Heart right ventricle (tissue), 16 donors: ENCODE measurements around the gene GTF2F2. TPM values are rescaled to one million over a fixed set of nuclear protein-coding genes. Genes with fewer than 3 reads are reported as not detected.

ENCODE experiments used
- ATAC-seq, 8 donors: fragments of 200-7000 bp; cut with Tn5 transposase; one replicate each; pipeline ENCODE4 v1.9.1; 2020; ENCODE audit warnings: mild to moderate bottlenecking in 8 of 8, moderate library complexity in 8 of 8, moderate number of reproducible peaks in 1 of 8
- DNase-seq, 2 donors: peaks; one replicate each; pipeline ENCODE4 v3.0.0-alpha.2; 2020
- H3K27ac ChIP-seq, 10 donors: fragments of 200-600 bp; sonication (generic) in 2 of 10; one replicate each; pipeline versions ENCODE4 v1.5.0 to v1.8.0; 2020 to 2022; ENCODE audit warnings: mild to moderate bottlenecking in 3 of 10
- H3K27me3 ChIP-seq, 7 donors: fragments of 200-600 bp; one replicate each; pipeline ENCODE4 v1.8.0; 2021 to 2022; ENCODE audit warnings: mild to moderate bottlenecking in 2 of 7
- H3K36me3 ChIP-seq, 9 donors: fragments of 200-600 bp; sonication (generic) in 1 of 9; one replicate each; pipeline versions ENCODE4 v1.5.0 to v1.8.0; 2020 to 2022; ENCODE audit warnings: mild to moderate bottlenecking in 2 of 9
- H3K4me1 ChIP-seq, 9 donors: fragments of 200-600 bp; sonication (generic) in 1 of 9; one replicate each; pipeline versions ENCODE4 v1.5.0 to v1.8.0; 2020 to 2022; ENCODE audit warnings: mild to moderate bottlenecking in 4 of 9
- H3K4me3 ChIP-seq, 10 donors: fragments of 200-600 bp; sonication (generic) in 2 of 10; one replicate each; pipeline versions ENCODE4 v1.5.0 to v1.8.0; 2020 to 2022; ENCODE audit warnings: mild to moderate bottlenecking in 7 of 10, moderate library complexity in 2 of 10
- H3K9me3 ChIP-seq, 11 donors: fragments of 200-600 bp in 10 of 11; sonication (generic) in 2 of 11; one replicate each; pipeline versions ENCODE4 v1.5.0 to v1.8.0; 2013 to 2022; ENCODE audit warnings: mild to moderate bottlenecking in 2 of 11, control low read depth in 1 of 11, moderate library complexity in 1 of 11
- WGBS, 2 donors: extraction: QIAGEN DNeasy Blood & Tissue Kit; methylation state at CpG; one replicate each; pipeline ENCODE4 v1.1.7; 2013; ENCODE audit warnings: inconsistent platforms in 1 of 2; 5-methylcytosine and 5-hydroxymethylcytosine counted together
- intact Hi-C, 10 donors: fragments of 100-400 bp; cut with DNase I; formaldehyde crosslinking; loops; one replicate each; pipeline versions ENCODE4 v1.11.1 to v1.14.2; 2022
- polyA plus RNA-seq, 2 donors: library from polyadenylated mRNA; stranded (reverse); fragments of 200-250 nt; gene quantifications; one replicate each; pipeline ENCODE4 v1.2.3, GENCODE V29; 2013
- total RNA-seq, 10 donors: library from RNA; stranded (reverse); fragmentation: NEBNext Ultra II Directional in 3 of 10; extraction: Animal tissue kit (Norgen Biotek cat#: 25700) in 3 of 10; gene quantifications; one replicate each; pipeline versions ENCODE4 v1.2.1 to v1.2.4, GENCODE V29; 2021 to 2023
- TF ChIP-seq, protein P1 (sequence below), 9 donors: fragments of 200-600 bp; sonication (generic) in 2 of 9; IDR thresholded peaks; one replicate each; pipeline versions ENCODE4 v1.5.0 to v1.8.0; 2021 to 2022; ENCODE audit warnings: antibody characterized with exemption in 9 of 9, mild to moderate bottlenecking in 5 of 9, moderate library complexity in 1 of 9
- donor health status: Arrhythmogenic right ventricular cardiomyopathy.
- donor health status: ischemic (EF 13 %, LVEDD 7.1; RV severe dilation, severe dysfunction).
- donor health status: healthy with polysubstance abuse.
- donor health status: DM: no; HTN: yes; CAD: no.
- donor health status: DM: no; HTN: no; CAD: no.
- donor health status: ischemic (EF 25% LVEDD 6.9; RV normal size, moderate dysfunction).
- donor health status: ischemic (EF 25% LVEDD 5.7; RV mildly dilated, moderate dysfunction).
- donor health status: healthy.
- donor health status: DM: yes; HTN: yes; CAD: no.
- donor health status: Ischemic cardiomyopathy.
- donor health status: ischemic (EF 35%, LVEDD 5.7; RV mildly dilated, moderate dysfunction).
- donor health status: nonischemic (EF 11% LVEDD 7.7; RV severe dilation, severe dysfunction).
- donor health status: DM: yes; HTN: yes; CAD: no.
- donor health status: PGD.
- donor health status: ischemic (EF 29% LVEDD 5.4; RV normal size, mild dysfunction).
- donor health status: nonischemic (EF 23%, LVEDD 6.1; RV moderate dilation, normal function).

GTF2F2 gene
- total and polyA plus RNA-seq, 12 donors: 15.8 to 24.9 (median 21.5) TPM

DNA sequence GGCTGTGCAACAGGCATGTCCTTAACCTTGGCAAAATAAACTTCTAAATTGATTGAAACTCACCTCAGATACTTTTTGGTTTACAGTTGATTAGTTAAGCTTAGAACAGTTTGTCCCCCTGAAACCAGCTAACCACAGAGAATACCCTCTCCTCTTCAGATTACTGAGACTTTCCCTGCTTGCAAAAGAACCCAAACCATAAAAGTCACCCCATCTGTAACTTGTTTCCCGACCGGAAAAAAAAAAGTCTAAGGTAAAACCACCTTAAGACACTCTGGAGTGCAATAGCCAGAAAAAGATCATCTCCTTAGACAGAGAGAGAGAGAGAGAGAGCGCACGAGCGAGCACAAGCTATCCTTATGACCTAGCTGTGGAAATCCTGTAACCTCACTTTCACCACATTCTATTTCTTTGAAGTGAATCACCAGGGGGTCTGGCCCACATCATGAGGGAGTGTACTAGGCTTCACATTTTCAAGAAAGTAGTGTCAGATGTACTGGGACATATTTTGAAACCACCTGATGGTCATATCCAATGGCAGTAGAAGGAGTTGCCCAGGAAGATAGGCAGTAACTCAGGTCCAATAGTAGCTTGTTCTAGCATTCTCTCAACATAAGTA, 11.1 kb upstream of the GTF2F2 start:
- no peaks in the 10 kb centered on the region for H3K4me1 ChIP-seq
- H3K36me3 ChIP-seq: no peaks in the 10 kb centered on the region
- intact Hi-C loops: no loop called here
- ATAC-seq (no peak), DNase-seq (no peak)
- peaks cover 0 to 12% (median 0%) of the 10 kb centered on the region in 7 donors for H3K27me3 ChIP-seq
- H3K4me3 ChIP-seq: no peak overlapping the region
- TF ChIP-seq, protein P1, sequence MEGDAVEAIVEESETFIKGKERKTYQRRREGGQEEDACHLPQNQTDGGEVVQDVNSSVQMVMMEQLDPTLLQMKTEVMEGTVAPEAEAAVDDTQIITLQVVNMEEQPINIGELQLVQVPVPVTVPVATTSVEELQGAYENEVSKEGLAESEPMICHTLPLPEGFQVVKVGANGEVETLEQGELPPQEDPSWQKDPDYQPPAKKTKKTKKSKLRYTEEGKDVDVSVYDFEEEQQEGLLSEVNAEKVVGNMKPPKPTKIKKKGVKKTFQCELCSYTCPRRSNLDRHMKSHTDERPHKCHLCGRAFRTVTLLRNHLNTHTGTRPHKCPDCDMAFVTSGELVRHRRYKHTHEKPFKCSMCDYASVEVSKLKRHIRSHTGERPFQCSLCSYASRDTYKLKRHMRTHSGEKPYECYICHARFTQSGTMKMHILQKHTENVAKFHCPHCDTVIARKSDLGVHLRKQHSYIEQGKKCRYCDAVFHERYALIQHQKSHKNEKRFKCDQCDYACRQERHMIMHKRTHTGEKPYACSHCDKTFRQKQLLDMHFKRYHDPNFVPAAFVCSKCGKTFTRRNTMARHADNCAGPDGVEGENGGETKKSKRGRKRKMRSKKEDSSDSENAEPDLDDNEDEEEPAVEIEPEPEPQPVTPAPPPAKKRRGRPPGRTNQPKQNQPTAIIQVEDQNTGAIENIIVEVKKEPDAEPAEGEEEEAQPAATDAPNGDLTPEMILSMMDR (IDR thresholded peaks at IDR 0.05): no peak
- no peaks in the 10 kb centered on the region for H3K9me3 ChIP-seq
- H3K27ac ChIP-seq: no peak overlapping the region
- WGBS, 2 donors: 84 to 86% methylated on average over 5 of the region's 5 CpGs

DNA sequence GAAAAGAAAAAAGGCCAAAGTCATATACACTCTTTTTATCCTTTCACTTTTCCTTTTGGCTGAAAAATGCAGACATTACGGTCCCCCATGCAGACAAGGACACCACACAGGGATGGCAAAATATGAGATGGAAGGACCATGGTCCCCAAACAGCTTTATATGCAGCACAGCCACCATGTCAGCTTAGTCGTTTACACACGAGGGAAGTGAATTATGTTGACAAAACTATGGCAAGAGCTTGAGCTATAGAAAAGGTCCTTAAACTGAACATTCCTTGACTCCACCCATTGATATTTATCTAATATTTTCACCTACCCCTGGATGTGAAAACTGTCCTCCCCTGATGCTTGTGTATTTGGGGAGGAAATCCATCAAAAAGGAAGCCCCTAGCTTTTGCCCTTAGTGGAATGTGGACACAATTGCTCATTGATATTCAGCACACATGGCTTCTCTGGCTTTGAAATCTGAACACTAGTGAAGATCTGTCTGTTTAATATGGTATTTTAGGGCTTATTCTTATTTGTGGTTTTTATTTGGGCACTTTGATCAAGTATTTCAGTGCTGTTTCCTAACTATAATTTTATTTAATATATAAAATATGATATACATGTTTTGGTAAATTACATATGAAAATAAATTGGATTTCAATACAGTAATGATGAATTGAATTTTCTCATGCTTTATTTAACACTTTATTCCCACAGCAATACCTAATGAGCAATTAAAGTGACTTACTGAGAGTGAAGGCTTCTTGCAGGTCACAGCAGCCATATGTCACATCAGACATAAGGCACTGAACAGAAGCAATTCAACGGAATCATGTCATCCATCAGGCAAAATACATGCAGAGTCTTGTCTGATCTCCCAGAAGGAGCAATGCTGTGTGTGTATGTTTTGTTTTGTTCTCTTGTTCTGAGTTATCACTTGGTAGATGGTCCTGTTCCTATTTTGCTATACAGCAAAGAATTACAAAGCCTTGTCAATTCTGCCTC, 6.8 kb upstream of the GTF2F2 start:
- no peak overlapping the region for H3K27ac ChIP-seq
- no peak overlapping the region for H3K4me3 ChIP-seq
- no peaks in the 10 kb centered on the region for H3K4me1 ChIP-seq
- DNase-seq: no peak
- no peak for ATAC-seq
- 70 to 80% methylated on average over 4 of the region's 4 CpGs for WGBS, 2 donors
- no peaks in the 10 kb centered on the region for H3K27me3 ChIP-seq
- H3K9me3 ChIP-seq: no peaks in the 10 kb centered on the region
- intact Hi-C loops: no loop called here
- H3K36me3 ChIP-seq: no peaks in the 10 kb centered on the region
- TF ChIP-seq, protein P1 (IDR thresholded peaks at IDR 0.05): no peak

DNA sequence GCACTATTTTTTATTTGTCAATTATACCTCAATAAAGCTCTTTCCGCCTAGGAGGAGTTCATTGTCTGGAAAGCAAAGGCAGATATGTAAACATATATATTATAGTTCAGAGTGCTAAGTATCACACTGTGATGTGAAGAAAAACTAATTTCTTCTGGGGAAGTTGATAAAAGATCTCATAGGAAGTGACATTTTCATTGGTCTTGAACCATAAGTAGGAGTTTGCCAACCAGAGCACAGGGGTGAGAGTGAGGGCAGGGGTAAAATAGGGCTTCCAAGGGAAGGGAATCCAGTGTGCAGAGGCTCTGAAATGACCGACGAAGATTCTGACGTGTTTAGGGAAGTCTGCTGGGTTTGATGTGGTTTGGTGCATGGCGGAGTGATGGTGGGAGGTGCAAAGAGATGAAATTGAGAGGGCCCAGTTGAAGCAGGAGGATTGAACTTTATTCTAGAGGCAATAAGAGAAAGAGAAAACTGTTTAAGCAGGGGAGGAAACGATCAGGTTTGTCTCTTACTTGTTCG, 780 bp upstream of the GTF2F2 start:
- DNase-seq (peak in 1 of 2 donors; percentile 8), ATAC-seq (peak in 6 of 8 donors; percentile 41 to 61 (median 50))
- intact Hi-C loops: no loop called here
- Histone ChIP-seq H3K4me1 (peaks cover 2 to 25% (median 17%) of the 10 kb centered on the region in 9 donors), H3K27me3 (no peaks in the 10 kb centered on the region), H3K36me3 (no peaks in the 10 kb centered on the region), H3K9me3 (no peaks in the 10 kb centered on the region), H3K27ac (peak overlapping the region in 8 of 10 donors; percentile 74 to 92 (median 86)), H3K4me3 (peak overlapping the region in 9 of 10 donors; percentile 62 to 93 (median 75))
- TF ChIP-seq, protein P1 (IDR thresholded peaks at IDR 0.05): no peak
- WGBS, 2 donors: 15 to 17% methylated on average over 7 of the region's 7 CpGs
